Measurements from ENCODE around the gene FRMD5. TPM values are rescaled to one million over a fixed set of nuclear protein-coding genes. Genes with fewer than 3 reads are reported as not detected.

FRMD5 gene
- total RNA-seq, 6 experiments from 2014 or later = not detected

DNA sequence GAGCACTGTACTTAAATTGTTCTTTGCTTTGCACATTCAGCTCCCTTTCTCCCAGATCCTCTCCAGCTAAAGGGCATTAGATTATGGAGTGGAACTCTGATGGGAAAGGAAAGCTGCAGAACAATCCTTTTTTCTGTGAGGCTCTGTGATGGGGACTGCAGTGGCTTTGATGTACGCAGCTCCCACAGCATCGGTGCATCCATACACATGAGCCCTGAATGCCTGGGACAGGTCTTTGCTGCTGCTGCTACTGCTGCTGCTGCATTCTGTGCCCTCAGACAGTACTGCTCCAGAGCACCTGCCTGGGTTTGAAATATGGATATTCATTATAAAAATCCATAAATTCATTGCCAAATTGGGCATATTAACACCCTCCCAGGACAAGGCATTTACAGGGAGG is 203.9 kb downstream of the FRMD5 start:
- Histone ChIP-seq H3K27me3 (no peaks in the 10 kb centered on the region), H3K36me3 (no peaks in the 10 kb centered on the region), H3K4me3 (no peak overlapping the region), H3K27ac (no peak overlapping the region), H3K9me3 (no peaks in the 10 kb centered on the region), H3K4me1 (no peaks in the 10 kb centered on the region)
- TF ChIP-seq, protein P1, sequence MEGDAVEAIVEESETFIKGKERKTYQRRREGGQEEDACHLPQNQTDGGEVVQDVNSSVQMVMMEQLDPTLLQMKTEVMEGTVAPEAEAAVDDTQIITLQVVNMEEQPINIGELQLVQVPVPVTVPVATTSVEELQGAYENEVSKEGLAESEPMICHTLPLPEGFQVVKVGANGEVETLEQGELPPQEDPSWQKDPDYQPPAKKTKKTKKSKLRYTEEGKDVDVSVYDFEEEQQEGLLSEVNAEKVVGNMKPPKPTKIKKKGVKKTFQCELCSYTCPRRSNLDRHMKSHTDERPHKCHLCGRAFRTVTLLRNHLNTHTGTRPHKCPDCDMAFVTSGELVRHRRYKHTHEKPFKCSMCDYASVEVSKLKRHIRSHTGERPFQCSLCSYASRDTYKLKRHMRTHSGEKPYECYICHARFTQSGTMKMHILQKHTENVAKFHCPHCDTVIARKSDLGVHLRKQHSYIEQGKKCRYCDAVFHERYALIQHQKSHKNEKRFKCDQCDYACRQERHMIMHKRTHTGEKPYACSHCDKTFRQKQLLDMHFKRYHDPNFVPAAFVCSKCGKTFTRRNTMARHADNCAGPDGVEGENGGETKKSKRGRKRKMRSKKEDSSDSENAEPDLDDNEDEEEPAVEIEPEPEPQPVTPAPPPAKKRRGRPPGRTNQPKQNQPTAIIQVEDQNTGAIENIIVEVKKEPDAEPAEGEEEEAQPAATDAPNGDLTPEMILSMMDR (IDR thresholded peaks at IDR 0.05) = no peak
- no peak for TF ChIP-seq POLR2A (IDR thresholded peaks at IDR 0.05)
- DNase-seq (no peak), ATAC-seq (no peak)
- intact Hi-C loops (cut with DNase I) = no loop called here
- 74% methylated on average over 2 of the region's 2 CpGs for WGBS (ENCODE audit: insufficient coverage, low coverage, low lambda C conversion rate, missing lambda C conversion rate)

DNA sequence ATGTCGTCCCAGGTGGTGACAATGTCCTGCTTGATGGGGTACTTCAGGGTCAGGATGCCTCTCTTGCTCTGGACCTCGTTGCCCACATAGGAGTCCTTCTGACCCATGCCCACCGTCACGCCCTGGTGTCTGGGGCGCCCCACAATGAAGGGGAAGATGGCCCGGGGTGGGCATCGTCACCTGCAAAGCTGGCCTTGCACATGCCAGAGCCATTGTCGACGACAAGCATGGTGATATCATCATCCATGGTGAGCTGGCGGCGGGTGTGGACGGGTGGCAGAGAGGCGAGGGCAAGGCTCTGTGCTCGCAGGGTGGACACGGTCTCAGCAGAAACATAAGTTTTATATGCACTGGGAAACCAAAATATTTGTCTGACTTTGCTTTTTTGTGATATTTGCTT is 205.1 kb downstream of the FRMD5 start:
- intact Hi-C loops (cut with DNase I) = no loop called here
- peak in 1 of 3 donors; percentile 19 for DNase-seq
- 77% methylated on average over 7 of the region's 15 CpGs for WGBS (ENCODE audit: insufficient coverage, low coverage, low lambda C conversion rate, missing lambda C conversion rate)
- ATAC-seq = no peak
- Histone ChIP-seq H3K4me1 (no peaks in the 10 kb centered on the region), H3K27me3 (no peaks in the 10 kb centered on the region), H3K36me3 (no peaks in the 10 kb centered on the region), H3K4me3 (no peak overlapping the region), H3K9me3 (no peaks in the 10 kb centered on the region), H3K27ac (no peak overlapping the region)
- TF ChIP-seq, protein P1 (IDR thresholded peaks at IDR 0.05) = no peak

DNA sequence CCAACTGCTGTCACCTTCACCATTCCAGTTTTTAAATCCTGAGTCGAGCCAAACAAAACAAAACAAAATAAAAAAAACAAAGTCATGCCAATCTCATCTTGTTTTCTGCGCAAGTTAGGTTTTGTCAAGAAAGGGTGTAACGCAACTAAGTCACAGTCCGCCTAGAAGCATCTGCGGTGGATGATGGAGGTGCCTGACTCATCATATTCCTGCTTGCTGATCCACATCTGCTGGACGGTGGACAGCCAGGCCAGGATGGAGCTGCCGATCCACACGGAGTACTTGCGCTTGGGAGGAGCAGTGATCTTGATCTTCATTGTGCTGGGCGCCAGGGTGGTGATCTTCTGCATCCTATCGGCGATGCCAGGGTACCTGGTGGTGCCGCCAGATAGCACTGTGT is 206.2 kb downstream of the FRMD5 start:
- TF ChIP-seq POLR2A (IDR thresholded peaks at IDR 0.05) = no peak
- TF ChIP-seq, protein P1 (IDR thresholded peaks at IDR 0.05) = no peak
- intact Hi-C loops (cut with DNase I) = no loop called here
- no peak overlapping the region for H3K4me3 ChIP-seq
- ATAC-seq (no peak), DNase-seq (no peak)
- no peaks in the 10 kb centered on the region for H3K27me3 ChIP-seq
- 76% methylated on average over 9 of the region's 13 CpGs for WGBS (ENCODE audit: insufficient coverage, low coverage, low lambda C conversion rate, missing lambda C conversion rate)
- no peaks in the 10 kb centered on the region for H3K36me3 ChIP-seq
- no peaks in the 10 kb centered on the region for H3K4me1 ChIP-seq
- no peak overlapping the region for H3K27ac ChIP-seq
- no peaks in the 10 kb centered on the region for H3K9me3 ChIP-seq

DNA sequence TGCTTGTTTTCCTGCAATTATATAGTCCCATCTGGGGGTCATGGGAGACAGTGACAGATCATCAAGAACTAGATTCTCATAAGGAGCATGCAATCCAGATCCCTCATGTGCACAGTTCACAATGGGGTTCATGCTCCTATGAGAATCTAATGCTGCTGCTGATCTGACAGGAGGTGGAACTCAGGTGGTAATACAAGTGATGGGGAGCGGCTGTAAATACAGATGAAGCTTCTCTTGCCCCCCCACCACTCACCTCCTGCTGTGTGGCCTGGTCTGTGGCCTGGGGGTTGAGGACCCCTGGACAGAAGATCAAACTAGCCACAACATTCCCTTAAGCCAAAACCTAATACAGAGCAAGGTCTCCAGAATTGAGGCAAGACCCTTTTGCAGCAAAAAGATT is 207.1 kb downstream of the FRMD5 start:
- Histone ChIP-seq H3K4me1 (no peaks in the 10 kb centered on the region), H3K27me3 (no peaks in the 10 kb centered on the region), H3K36me3 (no peaks in the 10 kb centered on the region), H3K4me3 (no peak overlapping the region), H3K9me3 (no peaks in the 10 kb centered on the region), H3K27ac (no peak overlapping the region)
- DNase-seq (no peak), ATAC-seq (no peak)
- intact Hi-C loops (cut with DNase I) = no loop called here
- WGBS (ENCODE audit: insufficient coverage, low coverage, low lambda C conversion rate, missing lambda C conversion rate) = 60% methylated on average over 1 of the region's 1 CpG
- no peak for TF ChIP-seq POLR2A (IDR thresholded peaks at IDR 0.05)
- TF ChIP-seq, protein P1 (IDR thresholded peaks at IDR 0.05) = no peak
